ENCODE measurements around the gene BCAS2. TPM values are rescaled to one million over a fixed set of nuclear protein-coding genes. Genes with fewer than 3 reads are reported as not detected.

BCAS2 gene
- total and polyA plus RNA-seq, 7 donors = 22.0 to 52.5 (median 30.5) TPM

DNA sequence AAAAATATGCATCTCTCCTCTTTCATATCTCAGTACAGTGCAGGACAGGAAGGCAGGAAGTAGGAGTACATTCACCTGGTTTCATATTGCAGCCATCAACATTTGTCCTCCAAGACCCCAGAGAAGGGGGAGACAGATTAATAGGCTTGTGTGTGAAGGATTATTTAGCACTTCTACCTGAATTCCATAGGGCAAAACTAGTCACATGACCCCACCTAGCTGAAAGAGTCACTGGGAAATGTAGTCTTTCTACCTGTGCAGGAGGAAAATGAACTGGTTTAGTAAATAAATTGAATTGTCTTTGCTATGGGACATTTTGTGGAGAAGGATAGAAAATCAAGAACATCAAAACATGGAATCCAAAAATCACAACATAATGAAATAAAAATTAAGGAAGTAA, 56.5 kb downstream of the BCAS2 start:
- DNase-seq = no peak
- Histone ChIP-seq H3K4me3 (no peak overlapping the region), H3K27me3 (ENCODE audit: insufficient read depth in 3 of 3, low read length in 2 of 3) (peaks cover 0 to under 1% (median 0%) of the 10 kb centered on the region in 3 donors), H3K9me3 (no peaks in the 10 kb centered on the region), H3K36me3 (ENCODE audit: insufficient read depth in 1 of 2, low read depth in 1 of 2) (no peaks in the 10 kb centered on the region), H3K4me1 (no peaks in the 10 kb centered on the region), H3K27ac (no peak overlapping the region)
- ATAC-seq = no peak
- intact Hi-C loops (cut with DNase I) = no loop called here
- TF ChIP-seq CTCF (IDR thresholded peaks at IDR 0.05) = no peak

- peaks cover 0 to 3% (median 0%) of the 10 kb centered on the region in 3 donors for H3K27me3 ChIP-seq (ENCODE audit: insufficient read depth in 3 of 3, low read length in 2 of 3)
- no peaks in the 10 kb centered on the region for H3K36me3 ChIP-seq (ENCODE audit: insufficient read depth in 1 of 2, low read depth in 1 of 2)
- DNase-seq = no peak
- TF ChIP-seq CTCF (IDR thresholded peaks at IDR 0.05) = no peak
- ATAC-seq = no peak
- no peaks in the 10 kb centered on the region for H3K4me1 ChIP-seq
- H3K9me3 ChIP-seq = no peaks in the 10 kb centered on the region
- H3K4me3 ChIP-seq = no peak overlapping the region
- 50 to 61% (median 58%) methylated on average over 2 of the region's 2 CpGs for WGBS, 3 donors
- H3K27ac ChIP-seq = no peak overlapping the region
- intact Hi-C loops (cut with DNase I) = no loop called here
Observed at GRCh38 chr1:114522264-114522575, 59.2 kb downstream of the BCAS2 start.

- WGBS, 3 donors = 80 to 84% (median 83%) methylated on average over 8 of the region's 8 CpGs
- no peaks in the 10 kb centered on the region for H3K4me1 ChIP-seq
Observed at GRCh38 chr1:114521396-114522263, 59.8 kb downstream of the BCAS2 start.

More at GRCh38 chr1:114521396-114522263, 59.8 kb downstream of the BCAS2 start:
- H3K27me3 ChIP-seq (ENCODE audit: insufficient read depth in 3 of 3, low read length in 2 of 3) = peaks cover 0 to 3% (median 0%) of the 10 kb centered on the region in 3 donors
- no peak overlapping the region for H3K4me3 ChIP-seq
- DNase-seq = no peak
- no peaks in the 10 kb centered on the region for H3K36me3 ChIP-seq (ENCODE audit: insufficient read depth in 1 of 2, low read depth in 1 of 2)
- TF ChIP-seq CTCF (IDR thresholded peaks at IDR 0.05) = no peak
- H3K9me3 ChIP-seq = no peaks in the 10 kb centered on the region
- ATAC-seq = no peak
- intact Hi-C loops (cut with DNase I) = no loop called here
- H3K27ac ChIP-seq = no peak overlapping the region

Other genes with a start within 250 kb of the BCAS2 start
- 10 to 100 TPM; 15.2 to 22.0 (median 20.6) TPM for gene TRIM33, start 70.4 kb downstream of the BCAS2 start, total RNA-seq
- gene TRIM33, start 70.4 kb downstream of the BCAS2 start, polyA plus RNA-seq = 1 to 10 TPM; 4.6 to 7.2 (median 6.7) TPM
- 10 to 100 TPM; 12.6 to 16.4 (median 14.7) TPM for gene DENND2C, start 88.4 kb upstream of the BCAS2 start, total RNA-seq
- 10 to 100 TPM in 1 of 3 donors, 1 to 10 TPM in 2; 1.4 to 18.3 (median 8.7) TPM for gene DENND2C, start 88.4 kb upstream of the BCAS2 start, polyA plus RNA-seq
- gene AMPD1, start 113.9 kb upstream of the BCAS2 start, total RNA-seq = 100 to 1,000 TPM in 2 of 4 donors, 10 to 100 TPM in 2; 73.4 to 289 (median 155) TPM
- 100 to 1,000 TPM in 2 of 3 donors, 1 to 10 TPM in 1; 4.8 to 174 (median 129) TPM for gene AMPD1, start 113.9 kb upstream of the BCAS2 start, polyA plus RNA-seq
- gene NRAS, start 135.2 kb upstream of the BCAS2 start, total RNA-seq = 1 to 10 TPM; 3.6 to 6.6 (median 5.9) TPM
- gene NRAS, start 135.2 kb upstream of the BCAS2 start, polyA plus RNA-seq = 10 to 100 TPM in 1 of 3 donors, 1 to 10 TPM in 2; 4.3 to 15.8 (median 5.0) TPM
- gene CSDE1, start 176.4 kb upstream of the BCAS2 start, total RNA-seq = 1,000 to 10,000 TPM; 1,331 to 1,888 (median 1,427) TPM
- gene CSDE1, start 176.4 kb upstream of the BCAS2 start, polyA plus RNA-seq = 1,000 to 10,000 TPM in 1 of 3 donors, 100 to 1,000 TPM in 2; 305 to 1,390 (median 578) TPM
- 10 to 100 TPM; 29.8 to 40.0 (median 34.7) TPM for gene SIKE1, start 199.1 kb upstream of the BCAS2 start, total RNA-seq
- 10 to 100 TPM; 30.4 to 53.2 (median 35.2) TPM for gene SIKE1, start 199.1 kb upstream of the BCAS2 start, polyA plus RNA-seq

Measured in psoas muscle (tissue), 8 donors.